ENCODE results near the gene RIC8A. TPM values are rescaled to one million over a fixed set of nuclear protein-coding genes. Genes with fewer than 3 reads are reported as not detected.

RIC8A gene
- total RNA-seq = 80.7 TPM

GRCh38 chr11:207208-207862 lies at the start of gene RIC8A, which contains the start of gene BET1L:
Gene RIC8A, plus strand, starts transcription at chr11:207708. Its CDS starts 1,147 bp downstream, at chr11:208855.
Gene BET1L, minus strand, starts transcription at chr11:207399. Its CDS starts 78 bp downstream, at chr11:207321.

DNA sequence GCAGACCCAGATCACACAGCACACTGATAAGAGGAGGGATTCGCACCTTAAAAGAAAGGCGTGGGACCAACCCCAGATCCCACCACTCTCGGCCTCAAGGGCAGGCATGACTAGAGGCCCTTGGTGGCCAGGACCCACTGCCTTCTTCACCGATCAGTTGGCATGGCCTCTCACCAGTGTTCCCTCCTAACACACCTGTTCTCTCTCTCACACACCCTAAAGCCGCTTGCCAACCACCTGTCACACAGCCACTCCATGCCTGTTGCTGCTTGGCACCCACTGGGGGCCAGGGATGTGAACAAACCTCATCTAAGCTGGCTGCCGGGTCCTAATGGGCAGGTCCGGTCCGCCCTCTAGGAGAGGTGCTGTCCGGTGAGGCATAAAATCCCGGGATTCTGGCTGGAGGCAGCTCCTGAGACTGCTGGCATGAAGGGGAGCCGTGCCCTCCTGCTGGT lies 14.8 kb upstream of the RIC8A start, which contains the start of gene SCGB1C1:
Gene SCGB1C1, plus strand, starts transcription at position 405 of the 455 bp plus-strand sequence. Its CDS starts 22 bp downstream, at position 427.

DNA sequence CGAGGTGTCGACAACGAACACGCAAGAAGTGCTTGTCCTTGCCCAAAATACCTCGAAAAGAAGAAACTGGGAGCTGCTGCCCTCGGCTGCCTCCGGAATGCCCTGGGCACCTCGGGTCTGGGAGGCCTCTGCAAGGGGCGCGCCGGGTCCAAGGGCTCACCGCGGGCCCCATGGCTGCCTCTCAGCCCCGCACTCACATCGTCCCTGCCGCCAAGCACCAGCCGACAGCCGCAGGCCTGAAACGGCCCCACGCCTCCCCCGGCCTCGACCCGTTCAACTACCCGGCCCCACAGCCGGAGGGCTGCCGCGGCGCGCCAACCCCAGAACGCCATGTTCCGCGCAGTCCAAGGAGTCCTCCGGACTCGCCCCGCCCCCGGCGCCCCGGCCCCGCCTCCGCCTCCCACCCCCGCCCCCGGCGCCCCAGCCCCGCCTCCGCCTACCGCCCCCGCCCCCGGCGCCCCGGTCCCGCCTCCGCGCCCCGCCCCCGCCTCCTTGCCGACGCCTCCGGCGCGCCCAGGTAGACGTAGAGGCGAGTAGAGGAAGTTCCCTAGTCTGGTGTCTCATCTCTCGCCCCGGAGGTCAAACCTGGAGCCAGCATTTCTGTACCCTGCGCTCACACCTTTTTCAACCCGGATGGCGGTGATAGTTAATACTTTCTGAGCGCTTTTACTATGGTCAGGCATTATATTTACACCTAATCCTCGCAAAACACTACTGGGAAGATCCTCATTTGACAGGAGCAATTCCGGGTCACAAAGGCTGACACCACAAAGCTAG lies 28.7 kb downstream of the RIC8A start, which contains the start of gene SIRT3:
Gene SIRT3, minus strand, starts transcription at position 346 of the 777 bp plus-strand sequence. Its CDS starts 14 bp downstream, at position 332.

GRCh38 chr11:236774-237767 lies 29.6 kb downstream of the RIC8A start, which contains the start of gene PSMD13:
Gene PSMD13, plus strand, starts transcription at chr11:236976. Its CDS starts 74 bp downstream, at chr11:237050.

Other genes starting within 250 kb of the RIC8A start
- not detected for gene SCGB1C1, start 14.6 kb upstream of the RIC8A start, total RNA-seq
- gene BET1L, start 309 bp upstream of the RIC8A start, total RNA-seq = 6.5 TPM
- gene SIRT3, start 28.6 kb downstream of the RIC8A start, total RNA-seq = 23.3 TPM
- 93.7 TPM for gene PSMD13, start 29.3 kb downstream of the RIC8A start, total RNA-seq
- gene NLRP6, start 70.7 kb downstream of the RIC8A start, total RNA-seq = not detected
- 0.92 TPM for gene PGGHG, start 81.4 kb downstream of the RIC8A start, total RNA-seq
- not detected for gene IFITM5, start 91.8 kb downstream of the RIC8A start, total RNA-seq
- gene IFITM2, start 100.1 kb downstream of the RIC8A start, total RNA-seq = 1.6 TPM
- 11.5 TPM for gene IFITM1, start 106.3 kb downstream of the RIC8A start, total RNA-seq
- gene IFITM3, start 113.2 kb downstream of the RIC8A start, total RNA-seq = 6.0 TPM
- 75.7 TPM for gene B4GALNT4, start 161.8 kb downstream of the RIC8A start, total RNA-seq
- gene PKP3, start 186.5 kb downstream of the RIC8A start, total RNA-seq = 0.69 TPM
- gene SIGIRR, start 207.3 kb downstream of the RIC8A start, total RNA-seq = 7.6 TPM
- gene ANO9, start 234.3 kb downstream of the RIC8A start, total RNA-seq = not detected
- gene PTDSS2, start 242.6 kb downstream of the RIC8A start, total RNA-seq = 28.1 TPM